Measurements from ENCODE around the gene PCDHA13. TPM values are rescaled to one million over a fixed set of nuclear protein-coding genes. Genes with fewer than 3 reads are reported as not detected.
"Not testable (repeated sequence)": the region's sequence is repeated elsewhere in the genome, so short reads cannot be mapped to it uniquely, and the experiment has no call there.

PCDHA13 gene
- polyA plus RNA-seq, 3 donors, result 0.07 TPM; not detected in 2

DNA sequence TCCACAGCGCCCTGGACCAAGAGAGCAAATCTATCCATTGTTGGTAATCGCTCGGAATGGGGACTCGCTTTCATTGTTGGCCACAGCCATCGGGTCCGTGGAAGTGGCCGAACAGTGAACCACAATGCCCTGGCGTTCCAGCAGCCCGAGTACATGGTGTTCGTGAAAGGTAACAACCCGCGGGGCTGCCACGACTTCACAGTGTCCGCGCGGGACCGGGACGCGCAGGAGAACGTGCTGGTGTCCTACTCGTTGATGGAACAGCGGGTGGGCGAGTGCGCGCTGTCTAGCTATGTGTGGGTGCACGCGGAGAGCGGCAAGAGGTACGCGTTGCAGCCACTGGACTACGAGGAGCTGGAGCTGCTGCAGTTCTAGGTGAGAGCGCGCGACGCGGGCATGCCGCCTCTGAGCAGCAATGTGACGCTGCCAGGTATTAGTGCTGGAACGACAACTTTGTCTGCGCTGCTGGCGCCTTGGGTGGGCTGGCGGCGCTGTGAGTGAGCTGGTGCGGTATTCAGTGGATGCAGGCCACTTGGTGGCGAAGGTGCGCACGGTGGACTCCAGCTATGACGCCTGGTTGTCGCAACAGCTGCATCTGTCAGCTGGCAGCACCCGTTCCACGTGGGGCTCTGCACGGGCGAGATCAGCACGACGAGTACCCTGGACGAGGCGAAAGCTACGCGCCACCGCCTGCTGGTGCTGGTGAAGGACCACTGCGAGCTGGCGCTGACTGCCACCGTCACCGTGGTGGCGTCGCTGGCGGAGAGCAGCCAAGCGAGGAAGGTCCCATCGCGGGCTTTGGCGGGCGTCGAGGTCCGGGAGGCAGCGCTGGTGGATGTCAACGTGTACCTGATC is 19.3 kb upstream of the PCDHA13 start:
- no peak for DNase-seq

DNA sequence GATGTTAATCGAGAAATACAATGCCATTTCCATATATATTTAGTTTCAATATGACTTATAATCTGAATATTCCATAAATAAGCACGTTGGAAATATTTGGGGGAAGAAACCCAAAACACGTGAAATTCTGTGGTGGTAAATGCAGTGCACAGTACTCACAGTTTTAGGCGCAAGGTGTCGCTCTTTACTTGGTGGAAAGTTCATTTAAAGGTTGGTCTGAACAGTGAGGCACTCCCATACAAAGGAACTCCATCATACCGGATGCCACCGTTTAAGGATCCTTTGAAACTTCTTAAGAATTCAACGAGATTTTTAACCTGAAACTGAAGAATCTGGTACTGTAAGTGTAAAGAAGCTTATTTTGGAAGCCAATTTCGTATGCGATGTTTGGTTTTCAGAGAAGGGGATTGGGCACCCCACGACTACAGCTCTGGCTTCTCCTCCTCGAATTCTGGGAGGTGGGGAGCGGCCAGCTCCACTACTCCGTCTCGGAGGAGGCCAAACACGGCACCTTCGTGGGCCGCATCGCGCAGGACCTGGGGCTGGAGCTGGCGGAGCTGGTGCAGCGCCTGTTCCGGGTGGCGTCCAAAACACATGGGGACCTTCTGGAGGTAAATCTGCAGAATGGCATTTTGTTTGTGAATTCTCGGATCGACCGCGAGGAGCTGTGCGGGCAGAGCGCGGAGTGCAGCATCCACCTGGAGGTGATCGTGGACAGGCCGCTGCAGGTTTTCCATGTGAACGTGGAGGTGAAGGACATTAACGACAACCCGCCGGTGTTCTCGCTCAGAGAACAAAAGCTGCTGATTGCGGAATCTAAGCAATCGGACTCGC is 13.0 kb upstream of the PCDHA13 start, which contains the start of gene PCDHA11:
PCDHA11 (plus strand) TSS at position 237 of the 834 bp plus-strand sequence; CDS start at position 384, 147 bp downstream.
- peak; percentile 1 for DNase-seq

DNA sequence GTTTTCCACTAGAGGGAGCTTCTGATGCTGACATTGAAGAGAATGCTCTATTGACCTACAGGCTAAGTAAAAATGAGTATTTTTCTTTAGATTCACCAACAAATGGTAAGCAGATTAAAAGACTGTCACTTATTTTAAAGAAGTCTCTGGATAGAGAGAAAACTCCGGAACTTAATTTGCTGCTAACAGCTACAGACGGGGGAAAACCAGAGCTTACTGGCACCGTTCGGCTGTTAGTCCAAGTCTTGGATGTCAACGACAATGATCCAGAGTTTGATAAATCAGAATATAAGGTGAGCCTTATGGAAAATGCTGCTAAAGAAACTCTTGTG is 12.4 kb upstream of the PCDHA13 start:
- no peak for DNase-seq

DNA sequence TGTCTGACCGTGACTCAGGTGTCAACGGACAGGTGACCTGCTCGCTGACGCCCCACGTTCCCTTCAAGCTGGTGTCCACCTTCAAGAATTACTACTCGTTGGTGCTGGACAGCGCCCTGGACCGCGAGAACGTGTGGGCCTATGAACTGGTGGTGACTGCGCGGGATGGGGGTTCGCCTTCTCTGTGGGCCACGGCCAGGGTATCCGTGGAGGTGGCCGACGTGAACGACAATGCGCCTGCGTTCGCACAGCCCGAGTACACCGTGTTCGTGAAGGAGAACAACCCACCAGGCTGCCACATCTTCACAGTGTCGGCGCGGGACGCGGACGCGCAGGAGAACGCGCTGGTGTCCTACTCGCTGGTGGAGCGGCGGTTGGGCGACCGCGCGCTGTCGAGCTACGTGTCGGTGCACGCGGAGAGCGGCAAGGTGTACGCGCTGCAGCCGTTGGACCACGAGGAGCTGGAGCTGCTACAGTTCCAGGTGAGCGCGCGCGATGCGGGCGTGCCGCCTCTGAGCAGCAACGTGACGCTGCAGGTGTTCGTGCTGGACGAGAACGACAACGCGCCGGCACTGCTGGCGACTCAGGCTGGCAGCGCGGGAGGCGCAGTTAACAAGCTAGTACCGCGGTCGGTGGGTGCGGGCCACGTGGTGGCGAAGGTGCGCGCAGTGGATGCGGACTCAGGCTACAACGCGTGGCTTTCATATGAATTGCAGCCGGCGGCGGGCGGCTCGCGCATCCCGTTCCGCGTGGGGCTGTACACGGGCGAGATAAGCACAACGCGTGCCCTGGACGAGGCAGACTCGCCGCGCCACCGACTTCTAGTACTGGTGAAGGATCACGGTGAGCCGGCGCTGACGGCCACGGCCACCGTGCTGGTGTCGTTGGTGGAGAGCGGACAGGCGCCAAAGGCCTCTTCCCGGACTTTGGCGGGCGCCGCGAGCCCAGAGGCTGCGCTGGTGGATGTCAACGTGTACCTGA is 11.4 kb upstream of the PCDHA13 start:
- DNase-seq, result no peak

DNA sequence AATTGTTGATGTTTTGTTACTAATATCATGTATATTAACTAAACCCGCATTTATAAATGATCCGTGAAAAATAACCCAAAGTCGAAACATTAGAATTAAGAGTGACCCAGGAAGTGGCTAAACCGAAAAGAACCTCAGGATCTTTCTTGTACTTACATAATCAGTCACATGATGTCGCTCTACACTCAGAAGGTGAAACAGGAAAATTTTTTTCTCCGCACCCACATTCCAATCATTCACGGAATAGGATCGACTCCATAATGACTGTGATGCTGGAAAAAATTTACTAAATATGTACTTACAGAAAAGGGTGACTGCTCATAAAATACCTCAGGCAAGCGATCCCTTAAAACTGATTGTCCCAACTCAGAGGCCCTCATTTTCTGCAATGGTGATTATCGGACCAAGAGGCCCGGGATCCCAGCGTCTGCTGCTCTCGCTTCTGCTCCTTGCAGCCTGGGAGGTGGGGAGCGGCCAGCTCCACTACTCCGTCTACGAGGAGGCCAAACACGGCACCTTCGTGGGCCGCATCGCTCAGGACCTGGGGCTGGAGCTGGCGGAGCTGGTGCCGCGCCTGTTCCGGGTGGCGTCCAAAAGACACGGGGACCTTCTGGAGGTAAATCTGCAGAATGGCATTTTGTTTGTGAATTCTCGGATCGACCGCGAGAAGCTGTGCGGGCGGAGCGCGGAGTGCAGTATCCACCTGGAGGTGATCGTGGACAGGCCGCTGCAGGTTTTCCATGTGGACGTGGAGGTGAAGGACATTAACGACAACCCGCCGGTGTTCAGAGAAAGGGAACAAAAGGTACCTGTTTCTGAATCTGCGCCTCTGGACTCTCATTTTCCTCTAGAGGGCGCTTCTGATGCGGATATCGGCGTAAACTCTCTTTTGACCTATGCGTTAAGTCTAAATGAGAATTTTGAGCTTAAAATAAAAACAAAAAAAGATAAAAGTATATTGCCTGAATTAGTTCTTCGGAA is 6.5 kb upstream of the PCDHA13 start, which contains the start of gene PCDHA12:
PCDHA12 (plus strand) TSS at position 224 of the 981 bp plus-strand sequence; CDS start at position 389, 165 bp downstream.
- no peak for DNase-seq

DNA sequence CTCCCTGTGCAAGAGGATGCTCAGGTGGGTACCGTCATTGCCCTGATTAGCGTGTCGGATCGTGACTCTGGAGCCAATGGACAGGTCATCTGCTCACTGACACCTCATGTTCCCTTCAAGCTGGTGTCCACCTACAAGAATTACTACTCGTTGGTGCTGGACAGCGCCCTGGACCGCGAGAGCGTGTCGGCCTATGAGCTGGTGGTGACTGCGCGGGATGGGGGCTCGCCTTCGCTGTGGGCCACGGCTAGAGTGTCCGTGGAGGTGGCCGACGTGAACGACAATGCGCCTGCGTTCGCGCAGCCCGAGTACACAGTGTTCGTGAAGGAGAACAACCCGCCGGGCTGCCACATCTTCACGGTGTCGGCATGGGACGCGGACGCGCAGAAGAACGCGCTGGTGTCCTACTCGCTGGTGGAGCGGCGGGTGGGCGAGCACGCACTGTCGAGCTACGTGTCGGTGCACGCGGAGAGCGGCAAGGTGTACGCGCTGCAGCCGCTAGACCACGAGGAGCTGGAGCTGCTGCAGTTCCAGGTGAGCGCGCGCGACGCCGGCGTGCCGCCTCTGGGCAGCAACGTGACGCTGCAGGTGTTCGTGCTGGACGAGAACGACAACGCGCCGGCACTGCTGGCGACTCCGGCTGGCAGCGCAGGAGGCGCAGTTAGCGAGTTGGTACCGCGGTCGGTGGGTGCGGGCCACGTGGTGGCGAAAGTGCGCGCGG is 5.2 kb upstream of the PCDHA13 start:
- DNase-seq, result not testable (repeated sequence)

DNA sequence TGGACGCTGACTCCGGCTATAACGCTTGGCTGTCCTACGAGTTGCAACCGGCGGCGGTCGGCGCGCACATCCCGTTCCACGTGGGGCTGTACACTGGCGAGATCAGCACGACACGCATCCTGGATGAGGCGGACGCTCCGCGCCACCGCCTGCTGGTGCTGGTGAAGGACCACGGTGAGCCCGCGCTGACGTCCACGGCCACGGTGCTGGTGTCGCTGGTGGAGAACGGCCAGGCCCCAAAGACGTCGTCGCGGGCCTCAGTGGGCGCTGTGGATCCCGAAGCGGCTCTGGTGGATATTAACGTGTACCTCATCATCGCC is 4.7 kb upstream of the PCDHA13 start:
- no peak for DNase-seq

GRCh38 chr5:140882591-140882899 is 621 bp downstream of the PCDHA13 start:
- DNase-seq, result no peak

GRCh38 chr5:140883373-140883772 is 1.4 kb downstream of the PCDHA13 start:
- no peak for DNase-seq

- no peak for DNase-seq
Observed at GRCh38 chr5:140883927-140884697, 2.2 kb downstream of the PCDHA13 start.

GRCh38 chr5:140916325-140916724 is 34.4 kb downstream of the PCDHA13 start:
- DNase-seq, result no peak

- DNase-seq, result no peak
Observed at GRCh38 chr5:140923601-140924000, 41.7 kb downstream of the PCDHA13 start.

- DNase-seq, result no peak
Observed at GRCh38 chr5:140925806-140926442, 44.0 kb downstream of the PCDHA13 start, which contains the start of gene PCDHAC1. Gene PCDHAC1 (plus strand): TSS chr5:140926299. CDS start chr5:140926893, 594 bp downstream.

DNA sequence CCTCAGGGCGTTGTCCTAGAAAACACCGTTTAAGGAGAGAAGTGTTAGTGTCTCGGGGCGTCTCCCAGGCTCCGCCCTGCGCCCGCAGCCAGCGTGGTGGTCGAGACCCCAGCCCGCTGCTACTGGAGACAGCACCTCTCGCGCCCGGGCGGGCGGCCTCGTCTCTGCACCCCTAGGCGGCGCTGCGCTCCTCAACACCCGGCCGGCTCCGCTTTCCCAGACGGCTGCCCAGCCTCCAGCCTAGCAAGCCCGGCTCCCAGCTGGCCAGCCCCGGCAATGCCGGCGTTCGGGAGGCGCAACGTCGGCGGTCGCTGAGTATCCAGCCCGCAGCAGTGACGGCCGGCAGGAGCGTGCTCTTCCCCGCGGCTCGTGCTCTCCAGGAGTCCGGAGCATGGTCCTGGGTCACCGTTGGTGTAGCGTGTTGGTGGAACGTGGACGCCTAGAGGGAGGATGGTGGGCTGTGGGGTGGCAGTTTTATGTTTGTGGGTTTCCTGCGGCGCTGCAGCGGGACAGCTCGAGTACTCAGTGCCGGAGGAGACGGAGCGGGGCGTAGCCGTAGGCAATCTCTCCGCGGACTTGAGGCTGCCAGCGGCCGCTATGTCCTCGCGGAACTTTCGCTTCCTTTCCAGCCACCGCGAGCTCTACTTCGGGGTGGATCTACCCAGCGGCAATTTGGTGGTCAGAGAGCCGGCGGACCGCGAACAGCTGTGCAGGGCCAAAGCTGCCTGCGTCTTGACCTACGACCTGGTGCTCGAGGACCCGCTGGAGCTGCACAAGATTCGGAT is 44.7 kb downstream of the PCDHA13 start:
- peak; percentile 74 for DNase-seq

GRCh38 chr5:140927228-140927573 is 45.3 kb downstream of the PCDHA13 start:
- DNase-seq, result no peak
